ENCODE data around the gene ARHGAP12.

ARHGAP12 gene

DNA sequence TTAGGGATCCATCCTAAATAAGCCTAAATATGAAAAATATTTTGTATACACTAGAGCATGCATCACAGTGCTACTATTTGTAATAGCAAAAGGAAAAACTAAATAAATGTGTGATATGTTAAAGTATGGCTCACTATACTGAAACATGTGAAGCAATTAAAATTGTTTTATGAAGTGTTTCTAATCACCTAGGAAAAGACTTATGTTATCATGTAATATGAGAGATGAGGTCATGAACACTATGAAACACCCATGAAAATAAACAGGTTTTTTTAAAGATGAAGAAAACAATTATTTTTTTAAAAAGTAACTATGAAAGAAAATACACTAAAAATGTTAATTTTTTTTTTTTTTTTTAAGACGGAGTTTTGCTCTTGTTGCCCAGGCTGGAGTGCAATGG lies 16.8 kb upstream of the ARHGAP12 start:
- H3K27ac ChIP-seq = no peak overlapping the region
- no peak for TF ChIP-seq ZFX (IDR thresholded peaks at IDR 0.05; ENCODE audit: borderline replicate concordance)
- TF ChIP-seq, protein P1, sequence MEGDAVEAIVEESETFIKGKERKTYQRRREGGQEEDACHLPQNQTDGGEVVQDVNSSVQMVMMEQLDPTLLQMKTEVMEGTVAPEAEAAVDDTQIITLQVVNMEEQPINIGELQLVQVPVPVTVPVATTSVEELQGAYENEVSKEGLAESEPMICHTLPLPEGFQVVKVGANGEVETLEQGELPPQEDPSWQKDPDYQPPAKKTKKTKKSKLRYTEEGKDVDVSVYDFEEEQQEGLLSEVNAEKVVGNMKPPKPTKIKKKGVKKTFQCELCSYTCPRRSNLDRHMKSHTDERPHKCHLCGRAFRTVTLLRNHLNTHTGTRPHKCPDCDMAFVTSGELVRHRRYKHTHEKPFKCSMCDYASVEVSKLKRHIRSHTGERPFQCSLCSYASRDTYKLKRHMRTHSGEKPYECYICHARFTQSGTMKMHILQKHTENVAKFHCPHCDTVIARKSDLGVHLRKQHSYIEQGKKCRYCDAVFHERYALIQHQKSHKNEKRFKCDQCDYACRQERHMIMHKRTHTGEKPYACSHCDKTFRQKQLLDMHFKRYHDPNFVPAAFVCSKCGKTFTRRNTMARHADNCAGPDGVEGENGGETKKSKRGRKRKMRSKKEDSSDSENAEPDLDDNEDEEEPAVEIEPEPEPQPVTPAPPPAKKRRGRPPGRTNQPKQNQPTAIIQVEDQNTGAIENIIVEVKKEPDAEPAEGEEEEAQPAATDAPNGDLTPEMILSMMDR (IDR thresholded peaks at IDR 0.05) = no peak

DNA sequence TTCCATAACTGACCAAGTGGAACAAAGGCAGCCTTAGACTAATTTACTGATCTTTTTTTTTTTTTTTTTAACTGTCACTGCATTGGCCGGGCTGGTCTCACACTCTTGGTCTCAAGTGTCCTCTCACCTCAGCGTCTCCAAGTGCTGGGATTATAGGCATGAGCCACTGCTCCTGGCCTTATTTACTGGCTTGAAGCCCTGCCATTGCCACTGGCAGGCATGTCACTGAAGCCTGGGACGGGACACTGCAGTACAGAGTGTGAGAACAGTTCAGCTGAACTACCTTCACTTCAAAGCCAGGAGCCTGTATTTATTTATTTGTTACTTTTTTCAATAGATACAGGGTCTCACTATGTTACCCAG lies 15.4 kb upstream of the ARHGAP12 start:
- no peak overlapping the region for H3K27ac ChIP-seq
- no peak for TF ChIP-seq ZFX (IDR thresholded peaks at IDR 0.05; ENCODE audit: borderline replicate concordance)
- TF ChIP-seq, protein P1 (IDR thresholded peaks at IDR 0.05) = no peak

DNA sequence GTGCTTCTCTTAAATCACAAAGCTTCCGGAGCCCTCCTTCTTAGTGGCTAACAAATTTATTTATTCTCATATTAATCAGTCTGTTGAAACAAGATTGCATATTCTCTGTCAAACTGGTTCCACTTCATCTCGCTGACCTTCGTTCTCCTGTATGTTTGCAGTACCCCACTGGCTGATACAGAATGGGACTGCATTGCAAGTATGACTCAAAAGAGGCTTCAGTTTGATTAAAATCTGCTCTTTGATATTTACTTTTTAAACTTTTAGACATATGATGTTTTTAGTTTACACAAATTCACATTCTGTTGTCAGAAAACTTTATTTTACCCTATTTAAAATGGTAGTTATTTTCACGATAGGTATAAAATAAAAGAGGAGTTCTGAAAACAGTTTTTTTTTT lies 14.3 kb upstream of the ARHGAP12 start:
- TF ChIP-seq, protein P1 (IDR thresholded peaks at IDR 0.05) = no peak
- no peak for TF ChIP-seq ZFX (IDR thresholded peaks at IDR 0.05; ENCODE audit: borderline replicate concordance)
- no peak overlapping the region for H3K27ac ChIP-seq

DNA sequence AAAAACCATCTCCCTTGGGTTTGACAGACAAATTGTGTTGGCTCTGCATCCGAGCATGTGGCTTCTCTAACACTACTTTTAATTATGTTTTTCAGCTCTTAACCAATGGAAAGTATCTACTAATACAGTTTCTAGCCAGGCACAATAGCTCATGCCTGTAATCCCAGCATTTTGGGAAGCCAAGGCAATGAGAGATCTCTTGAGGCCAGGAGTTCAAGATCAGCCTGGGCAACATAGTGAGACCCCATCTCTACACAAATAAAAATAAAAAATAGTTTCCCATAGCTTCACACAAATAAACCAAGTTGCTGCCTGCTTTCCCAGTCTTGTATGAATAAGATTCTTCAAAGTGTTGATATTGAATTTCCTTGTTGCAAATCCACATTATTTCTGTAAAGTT lies 13.8 kb upstream of the ARHGAP12 start:
- H3K27ac ChIP-seq = no peak overlapping the region

DNA sequence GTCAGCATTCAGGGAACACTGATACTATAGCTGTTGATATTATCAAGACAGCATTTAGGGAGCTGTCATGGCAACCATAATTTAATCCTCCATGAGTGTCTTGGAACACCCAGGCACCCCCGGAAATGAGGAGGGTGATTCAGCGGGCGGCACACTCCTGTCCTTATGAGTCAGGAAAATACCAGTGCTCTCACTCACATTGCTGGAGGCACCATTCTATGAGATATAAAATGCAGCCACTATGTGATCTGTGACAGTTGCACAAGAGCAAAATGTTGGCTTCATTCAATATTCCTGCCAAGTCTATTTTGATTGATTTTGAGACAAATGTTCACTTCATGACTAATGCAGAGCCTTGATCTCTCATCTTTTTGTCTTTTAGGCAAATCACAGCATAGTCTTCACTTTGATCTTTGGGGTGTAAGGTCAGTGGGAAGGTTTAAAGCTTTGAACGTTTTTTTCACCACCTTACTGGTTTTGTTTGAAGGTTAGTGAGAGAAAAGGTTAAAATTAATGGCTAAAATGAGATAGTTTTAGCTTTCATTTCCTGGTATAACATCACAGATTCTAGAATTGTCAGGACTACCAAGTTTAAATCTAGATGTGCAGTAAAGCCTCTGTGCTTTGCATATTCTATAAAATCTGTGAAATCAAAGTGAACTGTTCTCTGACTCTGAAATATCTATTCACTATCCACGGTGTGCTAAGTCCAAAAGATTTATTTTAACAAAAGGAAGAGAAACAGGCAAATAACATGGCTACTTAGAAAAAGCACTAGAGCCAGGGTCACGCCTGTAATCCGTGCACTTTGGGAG lies 12.4 kb upstream of the ARHGAP12 start:
- TF ChIP-seq ZFX (IDR thresholded peaks at IDR 0.05; ENCODE audit: borderline replicate concordance) = no peak
- TF ChIP-seq, protein P1 (IDR thresholded peaks at IDR 0.05) = no peak
- H3K27ac ChIP-seq = no peak overlapping the region

More for the DNA sequence above, 13.8 kb upstream of the ARHGAP12 start:
- TF ChIP-seq ZFX (IDR thresholded peaks at IDR 0.05; ENCODE audit: borderline replicate concordance) = no peak
- TF ChIP-seq, protein P1 (IDR thresholded peaks at IDR 0.05) = no peak

DNA sequence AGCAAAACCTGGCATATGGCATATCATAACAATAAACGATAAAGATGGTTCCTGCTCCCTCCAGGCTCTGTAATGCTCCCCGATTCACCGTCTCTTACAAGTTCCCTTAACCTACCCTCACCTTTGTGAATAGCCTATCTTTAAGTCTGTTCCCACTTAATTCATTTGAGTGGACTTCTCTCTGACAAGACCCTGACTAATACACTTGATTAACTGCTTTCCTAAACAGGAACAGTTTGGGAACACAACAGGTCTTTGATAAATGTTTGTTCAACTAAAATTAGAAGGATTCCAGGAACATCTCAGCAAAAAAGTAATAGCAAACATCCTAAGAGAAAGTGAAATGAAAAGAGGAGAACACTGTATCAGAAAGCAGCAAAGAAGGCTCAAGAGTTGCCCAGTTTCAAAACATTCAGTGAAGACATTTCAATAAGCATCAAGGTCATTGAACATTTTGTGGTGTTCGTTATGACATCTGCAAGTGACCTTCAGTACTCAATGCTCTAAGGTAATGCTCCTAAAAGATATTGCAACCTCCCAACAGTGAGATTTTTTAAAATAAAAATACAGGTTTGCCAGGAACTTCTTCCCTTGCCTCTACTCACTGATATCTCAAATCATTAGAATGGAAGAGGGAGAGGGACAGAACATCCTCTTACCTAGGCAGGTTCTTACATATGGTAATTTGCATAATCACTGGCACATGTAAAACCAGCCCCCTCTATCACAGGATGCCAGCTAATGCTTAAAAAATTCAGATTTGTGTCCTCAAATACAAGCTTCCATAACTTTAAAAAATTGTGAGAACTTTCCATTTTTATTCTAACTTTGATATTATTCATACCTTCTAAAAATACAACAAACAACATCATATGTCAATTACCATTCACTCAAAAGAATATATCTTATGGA lies 11.4 kb upstream of the ARHGAP12 start:
- no peak overlapping the region for H3K27ac ChIP-seq

More for the DNA sequence above, 11.4 kb upstream of the ARHGAP12 start:
- TF ChIP-seq, protein P1 (IDR thresholded peaks at IDR 0.05) = no peak
- TF ChIP-seq ZFX (IDR thresholded peaks at IDR 0.05; ENCODE audit: borderline replicate concordance) = no peak
